Ishikawa (cell line): ENCODE data around the gene MUC15.

ENCODE experiments used
- CEBPB ChIP-seq: IDR thresholded peaks from 2 replicates; pipeline ENCODE4 v1.6.1; 2012
- CREB1 ChIP-seq: IDR thresholded peaks from 2 replicates; pipeline ENCODE4 v1.6.1; 2012; ENCODE audit warnings: low read depth
- EP300 ChIP-seq: IDR thresholded peaks from 2 replicates; pipeline ENCODE4 v1.6.1; 2012; ENCODE audit warnings: borderline replicate concordance
- MAX ChIP-seq: IDR thresholded peaks from 2 replicates; pipeline ENCODE4 v1.6.1; 2012
- RAD21 ChIP-seq: IDR thresholded peaks from 2 replicates; pipeline ENCODE4 v1.6.1; 2012; ENCODE audit warnings: low read depth
- REST ChIP-seq: IDR thresholded peaks from 2 replicates; pipeline ENCODE4 v1.6.1; 2012; ENCODE audit warnings: low read depth, mild to moderate bottlenecking
- TAF1 ChIP-seq: IDR thresholded peaks from 2 replicates; pipeline ENCODE4 v1.6.1; 2012; ENCODE audit warnings: low read depth, mild to moderate bottlenecking
- TCF12 ChIP-seq: IDR thresholded peaks from 2 replicates; pipeline ENCODE4 v1.6.1; 2012; ENCODE audit warnings: low read depth
- YY1 ChIP-seq: IDR thresholded peaks from 2 replicates; pipeline ENCODE4 v1.6.1; 2012; ENCODE audit warnings: low read depth
- TF ChIP-seq, protein P1 (sequence below): IDR thresholded peaks from 2 replicates; pipeline ENCODE4 v1.6.1; 2012

DNA sequence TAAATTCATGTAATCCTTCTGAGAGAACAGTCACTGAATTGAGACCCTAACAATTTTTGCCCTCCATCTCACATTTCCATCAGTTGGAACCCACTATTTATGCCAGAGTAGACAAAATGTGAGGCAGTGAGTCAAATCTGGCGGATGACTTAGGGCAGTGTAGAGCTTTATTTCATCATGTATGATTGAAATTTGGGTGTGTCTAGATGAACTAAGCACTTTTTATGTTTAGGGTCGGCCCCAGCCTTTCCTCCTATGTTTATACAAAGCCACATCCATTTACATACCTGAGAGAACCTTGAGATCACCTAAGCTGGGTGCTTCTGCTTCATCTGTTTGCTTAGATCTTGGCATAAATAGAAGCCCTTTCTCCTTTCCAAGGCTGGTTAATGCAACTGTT lies 15.0 kb upstream of the MUC15 start:
- TF ChIP-seq EP300: no peak
- no peak for TF ChIP-seq TAF1
- no peak for TF ChIP-seq RAD21
- no peak for TF ChIP-seq YY1
- no peak for TF ChIP-seq MAX
- TF ChIP-seq CREB1: no peak
- TF ChIP-seq, protein P1, sequence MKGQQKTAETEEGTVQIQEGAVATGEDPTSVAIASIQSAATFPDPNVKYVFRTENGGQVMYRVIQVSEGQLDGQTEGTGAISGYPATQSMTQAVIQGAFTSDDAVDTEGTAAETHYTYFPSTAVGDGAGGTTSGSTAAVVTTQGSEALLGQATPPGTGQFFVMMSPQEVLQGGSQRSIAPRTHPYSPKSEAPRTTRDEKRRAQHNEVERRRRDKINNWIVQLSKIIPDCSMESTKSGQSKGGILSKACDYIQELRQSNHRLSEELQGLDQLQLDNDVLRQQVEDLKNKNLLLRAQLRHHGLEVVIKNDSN: no peak
- no peak for TF ChIP-seq CEBPB
- TF ChIP-seq REST: no peak
- TF ChIP-seq TCF12: no peak
